Endometrium (tissue), 2 donors: ENCODE data around the gene MARVELD2.

ENCODE experiments used
- FAIRE-seq: peaks from 2 replicates; lab custom pipeline; 2012; peaks lifted over from hg19 to GRCh38; lab: Jason Lieb, UNC
- donor health status: control.
- donor health status: control.

MARVELD2 gene

GRCh38 chr5:69492923-69493395, 78.0 kb downstream of the MARVELD2 start:
- FAIRE-seq = no peak

DNA sequence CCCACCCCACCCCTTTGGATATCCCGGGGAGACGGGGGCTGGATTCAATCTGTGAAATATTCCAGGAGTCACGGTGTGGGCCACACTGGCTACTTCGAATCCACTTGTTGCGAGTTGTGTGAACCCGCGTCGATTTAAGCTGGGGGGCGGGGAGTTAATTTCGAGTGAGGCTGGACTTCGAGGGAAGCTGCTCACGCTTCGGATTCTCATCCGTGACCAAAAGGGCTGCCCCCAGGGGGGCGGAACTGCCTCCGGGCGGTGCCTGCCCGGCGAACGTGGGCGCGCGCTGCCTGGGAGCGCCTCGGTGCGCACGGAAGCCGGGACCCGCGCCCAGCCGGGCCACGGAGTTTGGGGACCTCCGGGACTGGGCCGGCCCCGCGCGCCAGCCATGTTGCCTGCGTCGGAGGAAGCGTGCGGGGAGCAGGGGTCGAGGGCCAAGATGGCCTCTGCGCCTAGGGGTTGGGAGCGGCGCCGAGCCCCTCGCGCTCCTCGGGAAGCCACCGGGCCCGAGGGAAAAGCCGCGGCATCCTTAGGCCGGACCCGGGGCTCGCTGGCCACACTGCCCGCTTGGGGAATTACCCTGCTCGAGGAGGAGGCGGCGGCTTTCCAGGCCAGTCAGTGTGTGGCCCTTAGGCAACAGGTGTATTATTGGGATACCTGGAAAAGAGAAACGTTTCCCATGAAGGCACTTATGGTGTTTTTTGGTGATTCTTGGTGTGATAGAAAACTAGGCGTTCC, 78.6 kb downstream of the MARVELD2 start:
- FAIRE-seq = no peak
